ENCODE measurements around the gene MYOM1. TPM values are rescaled to one million over a fixed set of nuclear protein-coding genes. Genes with fewer than 3 reads are reported as not detected.
"Not testable (repeated sequence)": the region's sequence is repeated elsewhere in the genome, so short reads cannot be mapped to it uniquely, and the experiment has no call there.

The MYOM1 gene
- polyA plus RNA-seq, 1 experiment: 0.02 TPM

DNA sequence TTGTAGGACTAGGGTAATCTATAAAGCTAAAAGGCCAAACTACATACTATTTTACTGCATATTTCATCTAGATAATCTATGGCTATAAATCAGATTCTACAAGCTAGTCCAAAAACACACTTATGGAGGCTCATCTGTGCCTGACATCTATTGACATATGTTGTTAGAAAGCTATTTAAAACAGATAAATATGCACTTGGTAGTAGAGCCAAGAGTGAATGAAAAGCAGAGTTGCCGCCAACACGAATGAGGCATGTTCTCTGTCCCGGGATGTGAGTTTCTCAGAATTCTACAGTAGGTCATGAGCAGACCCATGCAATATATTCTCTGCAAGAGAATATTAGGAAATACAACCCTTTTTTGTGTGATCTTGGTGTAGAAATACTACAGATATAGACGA is 140.1 kb downstream of the MYOM1 start:
- DNase-seq (ENCODE audit: low read depth, low spot score): no peak
- CTCF ChIA-PET: interaction anchor here (1.2 kb wide), 2 partner anchors 16 to 17 kb away, joined by 3 to 4 read pairs; no protein-coding TSS in a partner anchor
- H3K27me3 ChIP-seq (ENCODE audit: control insufficient read depth, insufficient read depth, low read length): no peaks in the 10 kb centered on the region
- H3K4me3 ChIP-seq (ENCODE audit: low read depth, low read length): no peak overlapping the region
- TF ChIP-seq, protein P1, sequence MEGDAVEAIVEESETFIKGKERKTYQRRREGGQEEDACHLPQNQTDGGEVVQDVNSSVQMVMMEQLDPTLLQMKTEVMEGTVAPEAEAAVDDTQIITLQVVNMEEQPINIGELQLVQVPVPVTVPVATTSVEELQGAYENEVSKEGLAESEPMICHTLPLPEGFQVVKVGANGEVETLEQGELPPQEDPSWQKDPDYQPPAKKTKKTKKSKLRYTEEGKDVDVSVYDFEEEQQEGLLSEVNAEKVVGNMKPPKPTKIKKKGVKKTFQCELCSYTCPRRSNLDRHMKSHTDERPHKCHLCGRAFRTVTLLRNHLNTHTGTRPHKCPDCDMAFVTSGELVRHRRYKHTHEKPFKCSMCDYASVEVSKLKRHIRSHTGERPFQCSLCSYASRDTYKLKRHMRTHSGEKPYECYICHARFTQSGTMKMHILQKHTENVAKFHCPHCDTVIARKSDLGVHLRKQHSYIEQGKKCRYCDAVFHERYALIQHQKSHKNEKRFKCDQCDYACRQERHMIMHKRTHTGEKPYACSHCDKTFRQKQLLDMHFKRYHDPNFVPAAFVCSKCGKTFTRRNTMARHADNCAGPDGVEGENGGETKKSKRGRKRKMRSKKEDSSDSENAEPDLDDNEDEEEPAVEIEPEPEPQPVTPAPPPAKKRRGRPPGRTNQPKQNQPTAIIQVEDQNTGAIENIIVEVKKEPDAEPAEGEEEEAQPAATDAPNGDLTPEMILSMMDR (IDR thresholded peaks at IDR 0.05; ENCODE audit: low read depth, low read length): no peak
- POLR2A ChIA-PET: no interaction called here
- no peaks in the 10 kb centered on the region for H3K9me3 ChIP-seq (ENCODE audit: control insufficient read depth, insufficient read depth, low read length)
- no peak overlapping the region for H3K27ac ChIP-seq (ENCODE audit: low read depth, low read length)

DNA sequence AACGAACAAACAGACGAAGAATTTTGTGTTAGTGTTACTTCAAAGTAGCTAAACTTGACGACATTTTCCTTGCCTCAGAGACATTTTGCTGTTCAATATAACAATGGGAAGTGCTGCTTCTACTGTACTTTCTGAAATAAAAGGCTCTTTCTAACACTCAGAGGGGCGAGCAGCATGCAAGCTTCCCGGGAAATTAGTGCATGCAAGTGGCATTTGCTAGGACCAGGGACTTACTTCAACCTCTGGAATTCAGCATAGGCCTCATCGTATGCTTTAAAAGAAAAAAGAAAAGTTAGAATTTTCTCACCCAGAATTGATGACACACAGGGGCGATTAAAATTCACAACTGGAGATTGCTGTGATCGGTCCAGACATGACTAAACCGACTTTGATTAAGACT is 144.3 kb downstream of the MYOM1 start:
- ChIA-PET POLR2A (no interaction called here), CTCF (interaction anchor here (2.6 to 2.9 kb wide), 2 partner anchors 13 to 53 kb away, joined by 12 to 23 read pairs; no protein-coding TSS in a partner anchor)
- TF ChIP-seq, protein P1 (IDR thresholded peaks at IDR 0.05; ENCODE audit: low read depth, low read length): no peak
- no peaks in the 10 kb centered on the region for H3K27me3 ChIP-seq (ENCODE audit: control insufficient read depth, insufficient read depth, low read length)
- no peak overlapping the region for H3K4me3 ChIP-seq (ENCODE audit: low read depth, low read length)
- no peak for DNase-seq (ENCODE audit: low read depth, low spot score)
- no peaks in the 10 kb centered on the region for H3K9me3 ChIP-seq (ENCODE audit: control insufficient read depth, insufficient read depth, low read length)
- no peak overlapping the region for H3K27ac ChIP-seq (ENCODE audit: low read depth, low read length)

GRCh38 chr18:3074087-3074486 is 145.7 kb downstream of the MYOM1 start:
- DNase-seq (ENCODE audit: low read depth, low spot score): no peak
- Histone ChIP-seq H3K4me3 (ENCODE audit: low read depth, low read length) (no peak overlapping the region), H3K9me3 (ENCODE audit: control insufficient read depth, insufficient read depth, low read length) (no peaks in the 10 kb centered on the region), H3K27ac (ENCODE audit: low read depth, low read length) (no peak overlapping the region), H3K27me3 (ENCODE audit: control insufficient read depth, insufficient read depth, low read length) (no peaks in the 10 kb centered on the region)
- CTCF ChIA-PET: interaction anchor here (2.6 to 2.9 kb wide), 2 partner anchors 12 to 55 kb away, joined by 12 to 23 read pairs; no protein-coding TSS in a partner anchor
- TF ChIP-seq, protein P1 (IDR thresholded peaks at IDR 0.05; ENCODE audit: low read depth, low read length): no peak
- POLR2A ChIA-PET: no interaction called here

GRCh38 chr18:3073353-3073752 is 146.4 kb downstream of the MYOM1 start:
- H3K9me3 ChIP-seq (ENCODE audit: control insufficient read depth, insufficient read depth, low read length); H3K4me3 ChIP-seq (ENCODE audit: low read depth, low read length); POLR2A ChIA-PET; H3K27ac ChIP-seq (ENCODE audit: low read depth, low read length); DNase-seq (ENCODE audit: low read depth, low spot score); H3K27me3 ChIP-seq (ENCODE audit: control insufficient read depth, insufficient read depth, low read length): not testable (repeated sequence)
- CTCF ChIA-PET: interaction anchor here (2.6 kb wide), 1 partner anchor 55 kb away, joined by 12 read pairs; no protein-coding TSS in a partner anchor

GRCh38 chr18:3071676-3072075 is 148.1 kb downstream of the MYOM1 start:
- H3K9me3 ChIP-seq (ENCODE audit: control insufficient read depth, insufficient read depth, low read length): peaks cover 2% of the 10 kb centered on the region; the same call in 1 of the 2 replicates
- no peaks in the 10 kb centered on the region for H3K27me3 ChIP-seq (ENCODE audit: control insufficient read depth, insufficient read depth, low read length)
- no peak overlapping the region for H3K4me3 ChIP-seq (ENCODE audit: low read depth, low read length)
- no peak overlapping the region for H3K27ac ChIP-seq (ENCODE audit: low read depth, low read length)
- TF ChIP-seq, protein P1 (IDR thresholded peaks at IDR 0.05; ENCODE audit: low read depth, low read length): no peak
- ChIA-PET POLR2A (no interaction called here), CTCF (no interaction called here)
- no peak for DNase-seq (ENCODE audit: low read depth, low spot score)

Data from AG04450 (cell line).